ENCODE data around the gene MTFR1L.

The MTFR1L gene

DNA sequence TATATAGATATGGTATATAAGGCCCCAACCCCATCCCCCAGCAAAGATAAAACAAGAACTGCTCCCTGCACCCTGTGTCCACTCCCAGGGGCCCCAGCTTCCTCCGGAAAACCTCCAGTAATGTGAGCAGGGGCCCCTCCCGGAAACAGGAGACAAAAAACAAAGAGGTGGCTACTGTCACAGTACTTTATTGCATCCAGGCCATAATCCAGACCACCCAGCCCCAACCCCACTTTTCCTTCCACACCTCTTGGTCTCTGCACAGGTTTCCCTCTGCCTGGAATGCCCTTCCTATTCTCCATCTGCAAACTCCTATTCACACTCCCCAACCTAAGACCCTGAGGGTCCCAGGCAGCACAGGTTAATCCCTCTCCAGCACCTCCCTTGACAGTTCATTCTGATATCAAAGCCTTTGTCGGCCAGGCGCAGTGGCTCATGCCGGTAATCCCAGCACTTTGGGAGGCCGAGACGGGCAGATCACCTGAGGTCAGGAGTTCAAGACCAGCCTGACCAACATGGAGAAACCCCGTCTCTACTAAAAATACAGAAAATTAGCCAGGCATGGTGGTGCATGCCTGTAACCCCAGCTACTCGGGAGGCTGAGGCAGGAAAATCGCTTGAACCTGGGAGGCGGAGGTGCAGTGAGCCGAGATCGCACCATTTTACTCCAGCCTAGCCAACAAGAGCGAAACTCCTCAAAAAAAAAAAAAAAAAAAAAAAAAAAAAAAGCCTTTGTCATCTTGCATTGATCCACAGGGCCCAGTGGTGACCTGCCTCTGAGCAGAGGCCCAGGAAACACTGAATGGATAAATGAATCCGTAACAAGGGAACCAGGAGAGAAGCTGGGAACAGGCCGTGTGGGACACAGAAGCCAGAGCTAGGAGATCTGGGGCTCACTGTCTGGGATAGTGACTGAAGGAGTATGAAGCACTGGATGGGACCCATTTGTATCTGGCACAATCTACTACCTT, 41.8 kb downstream of the MTFR1L start:
- no peaks in the 10 kb centered on the region for H3K9me3 ChIP-seq (ENCODE audit: control insufficient read depth in 1 of 2, low read length in 2 of 2)
- H3K4me3 ChIP-seq (ENCODE audit: low read depth in 1 of 2, low read length in 2 of 2): no peak overlapping the region
- H3K4me1 ChIP-seq (ENCODE audit: control insufficient read depth in 1 of 2, insufficient read depth in 2 of 2, low read length in 2 of 2): peaks cover 16 to 25% of the 10 kb centered on the region in 2 donors
- H3K27me3 ChIP-seq (ENCODE audit: control insufficient read depth in 1 of 2, insufficient read depth in 2 of 2, low read length in 2 of 2): no peaks in the 10 kb centered on the region
- H3K27ac ChIP-seq (ENCODE audit: low read depth, low read length): no peak overlapping the region
- H3K9ac ChIP-seq (ENCODE audit: low read depth in 1 of 2, low read length in 2 of 2): no peak overlapping the region
- peaks cover 6 to 20% of the 10 kb centered on the region in 2 donors for H3K36me3 ChIP-seq (ENCODE audit: control insufficient read depth in 1 of 2, insufficient read depth in 2 of 2, low read length in 2 of 2)

DNA sequence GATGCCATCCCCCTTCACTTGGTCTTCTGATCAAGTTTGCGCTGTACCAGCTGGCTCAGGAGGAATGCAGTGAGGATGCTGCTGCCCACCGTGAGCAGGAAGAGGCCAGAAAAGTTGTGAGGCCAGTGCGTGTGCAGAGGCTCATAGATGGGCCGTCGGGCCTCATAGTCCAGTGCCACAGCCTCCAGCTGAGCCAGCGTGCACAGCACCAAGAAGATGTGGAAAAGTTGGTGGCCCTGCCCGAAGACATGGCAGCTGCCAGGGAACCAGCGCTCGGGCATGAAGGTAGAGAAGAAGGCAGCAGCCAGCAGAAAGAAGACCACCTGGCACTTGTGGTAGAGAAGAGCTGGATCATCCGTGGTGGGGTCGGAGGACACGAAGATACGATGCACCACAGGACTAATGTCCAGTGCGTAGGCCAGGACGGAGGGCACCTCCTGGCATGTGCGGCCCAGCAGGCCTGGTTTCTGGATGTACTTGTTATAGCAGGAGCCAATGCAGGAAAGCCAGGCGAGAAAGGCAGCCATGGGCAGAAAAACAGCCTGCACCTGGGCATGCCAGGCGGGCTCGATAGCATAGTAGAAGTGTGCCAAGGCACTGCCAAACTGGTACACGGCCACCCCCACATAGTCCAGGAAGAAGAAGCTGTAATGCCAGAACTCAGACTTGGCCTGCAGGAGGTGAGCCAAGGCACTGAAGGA, 43.2 kb downstream of the MTFR1L start:
- no peaks in the 10 kb centered on the region for H3K27me3 ChIP-seq (ENCODE audit: control insufficient read depth in 1 of 2, insufficient read depth in 2 of 2, low read length in 2 of 2)
- H3K9ac ChIP-seq (ENCODE audit: low read depth in 1 of 2, low read length in 2 of 2): no peak overlapping the region
- H3K27ac ChIP-seq (ENCODE audit: low read depth, low read length): no peak overlapping the region
- H3K36me3 ChIP-seq (ENCODE audit: control insufficient read depth in 1 of 2, insufficient read depth in 2 of 2, low read length in 2 of 2): peaks cover 6 to 20% of the 10 kb centered on the region in 2 donors
- H3K4me3 ChIP-seq (ENCODE audit: low read depth in 1 of 2, low read length in 2 of 2): no peak overlapping the region
- no peaks in the 10 kb centered on the region for H3K9me3 ChIP-seq (ENCODE audit: control insufficient read depth in 1 of 2, low read length in 2 of 2)
- H3K4me1 ChIP-seq (ENCODE audit: control insufficient read depth in 1 of 2, insufficient read depth in 2 of 2, low read length in 2 of 2): peaks cover 22 to 36% of the 10 kb centered on the region in 2 donors

DNA sequence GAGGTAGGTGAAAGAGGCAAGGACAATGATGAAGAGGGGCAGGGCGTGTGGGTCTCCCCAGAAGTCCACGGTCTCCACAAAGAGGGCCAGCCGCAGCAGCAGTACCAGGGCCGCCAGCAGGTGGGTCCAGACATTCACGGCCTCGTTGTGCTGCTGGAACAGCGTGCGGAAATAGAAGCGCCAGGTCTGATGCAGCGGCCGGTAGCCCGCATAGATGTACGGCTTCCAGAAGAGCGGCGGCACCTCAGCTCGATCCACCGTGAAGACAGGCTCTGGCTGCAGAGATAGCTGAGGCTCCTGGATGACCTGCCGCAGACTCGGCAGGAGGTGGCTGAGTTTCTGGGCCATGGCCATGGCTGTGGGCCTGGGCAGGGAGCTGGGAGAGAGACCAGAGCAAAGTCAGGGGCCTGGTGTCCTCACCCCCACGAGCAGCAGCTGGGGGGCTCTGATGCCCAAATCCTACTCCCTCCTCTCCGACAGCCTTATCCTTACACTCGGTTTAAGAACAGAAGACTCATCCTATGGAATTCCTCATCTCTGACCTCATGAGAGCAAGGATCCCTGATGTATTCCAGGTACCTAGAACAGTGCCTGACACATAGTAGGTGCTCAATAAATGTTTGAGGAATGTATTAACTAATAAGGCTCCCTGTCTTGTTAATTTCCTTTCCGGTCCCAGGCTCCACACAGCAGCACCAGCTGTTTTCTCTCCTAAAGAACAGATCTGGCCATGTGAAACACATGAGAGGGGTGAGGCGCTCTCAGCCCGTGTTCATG, 43.9 kb downstream of the MTFR1L start:
- no peaks in the 10 kb centered on the region for H3K9me3 ChIP-seq (ENCODE audit: control insufficient read depth in 1 of 2, low read length in 2 of 2)
- H3K4me3 ChIP-seq (ENCODE audit: low read depth in 1 of 2, low read length in 2 of 2): no peak overlapping the region
- no peak overlapping the region for H3K27ac ChIP-seq (ENCODE audit: low read depth, low read length)
- H3K9ac ChIP-seq (ENCODE audit: low read depth in 1 of 2, low read length in 2 of 2): no peak overlapping the region
- H3K36me3 ChIP-seq (ENCODE audit: control insufficient read depth in 1 of 2, insufficient read depth in 2 of 2, low read length in 2 of 2): peaks cover 6 to 20% of the 10 kb centered on the region in 2 donors
- H3K4me1 ChIP-seq (ENCODE audit: control insufficient read depth in 1 of 2, insufficient read depth in 2 of 2, low read length in 2 of 2): peaks cover 21 to 37% of the 10 kb centered on the region in 2 donors
- no peaks in the 10 kb centered on the region for H3K27me3 ChIP-seq (ENCODE audit: control insufficient read depth in 1 of 2, insufficient read depth in 2 of 2, low read length in 2 of 2)

DNA sequence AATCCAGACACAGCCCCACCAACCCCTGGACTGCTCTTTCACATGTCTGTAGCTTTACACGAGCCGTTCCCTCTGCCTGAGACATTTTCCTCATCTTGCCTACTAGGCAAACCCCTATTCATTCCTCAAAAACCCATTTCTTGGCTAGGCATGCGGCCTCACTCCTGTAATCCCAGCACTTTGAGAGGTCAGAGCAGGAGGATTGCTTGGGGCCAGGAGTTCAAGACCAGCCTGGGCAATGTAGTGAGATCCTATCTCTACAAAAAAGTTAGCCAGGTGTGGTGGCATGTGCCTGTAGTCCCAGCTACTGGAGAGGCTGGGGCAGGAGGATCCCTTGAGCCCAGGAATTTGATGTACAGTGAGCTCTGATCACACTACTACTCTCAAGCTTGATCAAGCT, 44.7 kb downstream of the MTFR1L start:
- peaks cover 6 to 20% of the 10 kb centered on the region in 2 donors for H3K36me3 ChIP-seq (ENCODE audit: control insufficient read depth in 1 of 2, insufficient read depth in 2 of 2, low read length in 2 of 2)
- H3K4me3 ChIP-seq (ENCODE audit: low read depth in 1 of 2, low read length in 2 of 2): no peak overlapping the region
- H3K4me1 ChIP-seq (ENCODE audit: control insufficient read depth in 1 of 2, insufficient read depth in 2 of 2, low read length in 2 of 2): peaks cover 16 to 32% of the 10 kb centered on the region in 2 donors
- H3K9me3 ChIP-seq (ENCODE audit: control insufficient read depth in 1 of 2, low read length in 2 of 2): no peaks in the 10 kb centered on the region
- H3K27ac ChIP-seq (ENCODE audit: low read depth, low read length): no peak overlapping the region
- no peaks in the 10 kb centered on the region for H3K27me3 ChIP-seq (ENCODE audit: control insufficient read depth in 1 of 2, insufficient read depth in 2 of 2, low read length in 2 of 2)
- no peak overlapping the region for H3K9ac ChIP-seq (ENCODE audit: low read depth in 1 of 2, low read length in 2 of 2)

DNA sequence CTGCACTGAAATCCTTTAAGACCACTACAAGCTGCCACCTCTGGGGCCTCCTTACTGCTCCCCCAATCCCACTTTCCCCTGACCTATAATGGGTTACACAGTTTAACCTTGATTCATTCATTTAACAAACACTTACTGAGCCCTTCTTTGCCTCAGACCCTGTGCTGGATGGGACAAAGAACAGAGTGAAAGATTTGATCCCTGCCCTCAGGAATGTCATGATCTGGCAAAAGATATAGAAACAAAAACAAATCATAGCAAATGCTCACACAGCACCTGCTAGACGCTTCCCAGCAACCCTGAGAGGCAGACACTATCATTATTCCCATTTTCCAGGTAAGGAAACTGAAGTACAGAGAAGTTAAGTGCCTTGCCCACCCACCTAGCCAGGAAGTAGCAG, 46.5 kb downstream of the MTFR1L start:
- Histone ChIP-seq H3K9ac (ENCODE audit: low read depth in 1 of 2, low read length in 2 of 2) (no peak overlapping the region), H3K36me3 (ENCODE audit: control insufficient read depth in 1 of 2, insufficient read depth in 2 of 2, low read length in 2 of 2) (peaks cover 14 to 20% of the 10 kb centered on the region in 2 donors), H3K4me3 (ENCODE audit: low read depth in 1 of 2, low read length in 2 of 2) (no peak overlapping the region), H3K4me1 (ENCODE audit: control insufficient read depth in 1 of 2, insufficient read depth in 2 of 2, low read length in 2 of 2) (peaks cover 35 to 36% of the 10 kb centered on the region in 2 donors), H3K27me3 (ENCODE audit: control insufficient read depth in 1 of 2, insufficient read depth in 2 of 2, low read length in 2 of 2) (no peaks in the 10 kb centered on the region), H3K27ac (ENCODE audit: low read depth, low read length) (no peak overlapping the region), H3K9me3 (ENCODE audit: control insufficient read depth in 1 of 2, low read length in 2 of 2) (no peaks in the 10 kb centered on the region)

DNA sequence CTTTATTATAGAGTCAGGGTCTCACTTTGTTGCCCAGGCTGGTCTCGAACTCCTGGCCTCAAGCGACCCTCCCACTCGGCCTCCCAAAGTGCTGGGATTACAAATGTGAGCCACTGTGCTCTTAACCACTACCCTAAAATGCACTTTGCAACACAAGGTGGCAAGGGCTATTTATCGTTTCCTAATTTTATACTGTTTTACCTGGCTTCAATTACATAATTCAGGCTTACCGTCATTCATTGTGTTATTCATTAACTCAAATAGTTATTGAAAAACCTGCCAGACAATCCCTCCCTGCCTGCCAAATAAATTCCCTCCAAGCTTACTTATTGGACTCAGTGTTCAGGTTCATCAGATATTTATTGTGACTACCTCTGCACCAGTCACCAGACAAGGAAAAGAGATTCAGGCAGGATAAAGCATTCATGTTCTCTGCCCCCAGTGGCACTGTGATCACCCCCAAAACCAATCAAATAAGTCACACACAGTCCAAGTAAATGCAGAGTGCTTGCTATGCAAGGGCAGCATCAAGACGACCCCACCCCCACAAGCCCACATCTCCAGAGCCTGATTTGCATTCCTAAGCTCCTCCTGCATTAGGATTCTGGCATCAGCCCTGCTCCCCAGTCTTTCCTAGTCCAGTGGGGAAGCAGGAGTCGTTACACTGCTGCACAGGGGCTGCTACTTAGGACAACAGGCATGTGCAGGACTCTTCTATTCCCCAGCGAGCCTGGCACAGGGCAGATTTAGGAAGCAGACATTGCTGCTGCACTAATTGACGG, 47.6 kb downstream of the MTFR1L start:
- Histone ChIP-seq H3K9ac (ENCODE audit: low read depth in 1 of 2, low read length in 2 of 2) (peak overlapping the region; percentile 27 to 59), H3K27ac (ENCODE audit: low read depth, low read length) (peak overlapping the region; percentile 60), H3K27me3 (ENCODE audit: control insufficient read depth in 1 of 2, insufficient read depth in 2 of 2, low read length in 2 of 2) (no peaks in the 10 kb centered on the region), H3K4me1 (ENCODE audit: control insufficient read depth in 1 of 2, insufficient read depth in 2 of 2, low read length in 2 of 2) (peaks cover 44 to 46% of the 10 kb centered on the region in 2 donors), H3K36me3 (ENCODE audit: control insufficient read depth in 1 of 2, insufficient read depth in 2 of 2, low read length in 2 of 2) (peaks cover 14 to 15% of the 10 kb centered on the region in 2 donors), H3K9me3 (ENCODE audit: control insufficient read depth in 1 of 2, low read length in 2 of 2) (no peaks in the 10 kb centered on the region), H3K4me3 (ENCODE audit: low read depth in 1 of 2, low read length in 2 of 2) (peak overlapping the region; percentile 28 to 39)

DNA sequence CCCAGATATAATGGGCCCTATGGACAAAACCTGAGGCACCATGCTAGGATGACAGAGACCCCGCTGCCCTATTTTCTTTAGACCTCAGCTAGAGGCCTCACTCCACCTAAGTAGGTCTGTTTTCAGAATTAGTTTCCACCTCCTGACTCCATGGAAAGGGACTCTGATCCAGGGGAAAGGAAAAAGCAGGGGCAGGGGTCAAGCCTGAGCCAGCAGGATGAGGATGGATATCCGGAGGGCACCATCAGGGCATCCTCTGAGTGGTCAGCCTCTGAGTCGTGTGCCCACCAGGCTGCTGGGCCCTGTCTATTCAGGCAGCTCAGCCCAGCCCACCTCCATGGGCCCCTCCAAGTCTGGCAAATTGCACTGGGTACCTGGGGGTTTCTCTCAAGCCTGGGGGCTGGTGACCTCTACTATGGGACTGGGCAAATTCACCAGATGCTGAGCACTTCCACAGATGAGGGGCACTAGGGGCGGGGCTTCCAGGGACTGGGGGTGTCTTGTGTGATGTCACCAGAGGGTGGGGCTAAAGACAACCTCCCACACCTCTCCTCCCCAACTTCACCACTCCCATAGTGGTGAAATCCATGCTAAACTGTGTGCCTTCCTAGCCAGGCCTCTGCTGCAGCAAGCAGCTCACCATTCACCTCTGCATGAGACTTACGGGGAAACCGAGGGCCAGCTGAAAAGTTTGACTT, 50.3 kb downstream of the MTFR1L start:
- peaks cover 63 to 68% of the 10 kb centered on the region in 2 donors for H3K4me1 ChIP-seq (ENCODE audit: control insufficient read depth in 1 of 2, insufficient read depth in 2 of 2, low read length in 2 of 2)
- no peaks in the 10 kb centered on the region for H3K9me3 ChIP-seq (ENCODE audit: control insufficient read depth in 1 of 2, low read length in 2 of 2)
- peaks cover 0 to 8% of the 10 kb centered on the region in 2 donors for H3K36me3 ChIP-seq (ENCODE audit: control insufficient read depth in 1 of 2, insufficient read depth in 2 of 2, low read length in 2 of 2)
- H3K27me3 ChIP-seq (ENCODE audit: control insufficient read depth in 1 of 2, insufficient read depth in 2 of 2, low read length in 2 of 2): no peaks in the 10 kb centered on the region
- peak overlapping the region in 1 of 2 donors; percentile 21 for H3K9ac ChIP-seq (ENCODE audit: low read depth in 1 of 2, low read length in 2 of 2)
- no peak overlapping the region for H3K4me3 ChIP-seq (ENCODE audit: low read depth in 1 of 2, low read length in 2 of 2)
- no peak overlapping the region for H3K27ac ChIP-seq (ENCODE audit: low read depth, low read length)

DNA sequence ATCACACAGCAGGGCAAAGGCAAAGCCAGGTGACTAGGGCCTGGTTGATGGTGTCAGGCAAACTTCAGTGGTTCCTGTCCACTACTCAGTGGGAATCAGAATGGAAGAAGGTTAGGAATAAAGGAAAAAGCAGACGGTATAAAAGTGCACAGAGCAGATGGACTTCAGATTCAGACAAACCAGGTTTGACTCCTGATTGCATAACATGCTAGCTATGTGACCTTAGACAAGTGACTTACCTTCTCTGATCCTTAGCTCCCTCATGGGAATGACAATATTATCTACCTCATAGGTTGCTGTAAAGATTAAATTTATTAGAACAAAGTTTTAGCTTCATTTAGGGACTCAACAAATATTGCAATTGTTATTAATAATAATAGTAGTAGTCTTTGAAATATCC, 50.9 kb downstream of the MTFR1L start:
- no peaks in the 10 kb centered on the region for H3K27me3 ChIP-seq (ENCODE audit: control insufficient read depth in 1 of 2, insufficient read depth in 2 of 2, low read length in 2 of 2)
- H3K9me3 ChIP-seq (ENCODE audit: control insufficient read depth in 1 of 2, low read length in 2 of 2): no peaks in the 10 kb centered on the region
- no peak overlapping the region for H3K4me3 ChIP-seq (ENCODE audit: low read depth in 1 of 2, low read length in 2 of 2)
- H3K4me1 ChIP-seq (ENCODE audit: control insufficient read depth in 1 of 2, insufficient read depth in 2 of 2, low read length in 2 of 2): peaks cover 63 to 68% of the 10 kb centered on the region in 2 donors
- H3K36me3 ChIP-seq (ENCODE audit: control insufficient read depth in 1 of 2, insufficient read depth in 2 of 2, low read length in 2 of 2): peaks cover 0 to 8% of the 10 kb centered on the region in 2 donors
- no peak overlapping the region for H3K27ac ChIP-seq (ENCODE audit: low read depth, low read length)
- peak overlapping the region; percentile 21 to 44 for H3K9ac ChIP-seq (ENCODE audit: low read depth in 1 of 2, low read length in 2 of 2)
